Measurements from ENCODE around the gene CST3. TPM values are rescaled to one million over a fixed set of nuclear protein-coding genes. Genes with fewer than 3 reads are reported as not detected.

Gene CST3
- total RNA-seq, 1 donor from 2014 or later = not detected

DNA sequence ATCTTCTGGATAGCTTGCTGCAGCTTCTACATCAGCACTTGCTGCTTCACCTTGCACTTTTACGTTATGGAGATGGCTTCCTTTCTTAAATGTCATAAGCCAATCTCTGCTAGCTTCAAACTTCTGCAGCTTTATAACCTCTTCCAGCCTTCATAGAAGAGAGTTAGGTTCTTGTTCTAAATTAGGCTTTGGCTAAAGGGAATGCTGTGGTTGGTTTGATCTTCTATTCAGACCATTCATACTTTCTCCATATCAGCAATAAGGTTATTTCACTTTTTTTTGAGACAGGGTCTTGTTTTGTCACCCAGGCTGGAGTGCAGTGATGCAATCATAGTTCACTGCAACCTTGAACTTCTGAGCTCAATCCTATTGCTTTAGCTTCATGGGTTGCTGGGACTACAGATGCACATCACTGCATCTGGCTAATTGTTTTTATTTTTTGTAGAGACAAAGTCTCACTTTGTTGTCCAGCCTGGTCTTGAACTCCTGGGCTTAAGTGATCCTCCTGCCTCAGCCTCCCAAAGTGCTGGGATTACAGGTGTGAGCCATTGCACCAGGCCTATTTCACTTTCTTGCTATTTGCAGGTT is 12.2 kb upstream of the CST3 start:
- Mint-ChIP-seq H3K9me3 (no peaks in the 10 kb centered on the region), H3K4me1 (peaks cover 3% of the 10 kb centered on the region), H3K27ac (no peak overlapping the region), H3K36me3 (ENCODE audit: low read depth) (no peaks in the 10 kb centered on the region), H3K4me3 (no peak overlapping the region), H3K27me3 (peaks cover 8% of the 10 kb centered on the region)
- TF ChIP-seq, protein P1, sequence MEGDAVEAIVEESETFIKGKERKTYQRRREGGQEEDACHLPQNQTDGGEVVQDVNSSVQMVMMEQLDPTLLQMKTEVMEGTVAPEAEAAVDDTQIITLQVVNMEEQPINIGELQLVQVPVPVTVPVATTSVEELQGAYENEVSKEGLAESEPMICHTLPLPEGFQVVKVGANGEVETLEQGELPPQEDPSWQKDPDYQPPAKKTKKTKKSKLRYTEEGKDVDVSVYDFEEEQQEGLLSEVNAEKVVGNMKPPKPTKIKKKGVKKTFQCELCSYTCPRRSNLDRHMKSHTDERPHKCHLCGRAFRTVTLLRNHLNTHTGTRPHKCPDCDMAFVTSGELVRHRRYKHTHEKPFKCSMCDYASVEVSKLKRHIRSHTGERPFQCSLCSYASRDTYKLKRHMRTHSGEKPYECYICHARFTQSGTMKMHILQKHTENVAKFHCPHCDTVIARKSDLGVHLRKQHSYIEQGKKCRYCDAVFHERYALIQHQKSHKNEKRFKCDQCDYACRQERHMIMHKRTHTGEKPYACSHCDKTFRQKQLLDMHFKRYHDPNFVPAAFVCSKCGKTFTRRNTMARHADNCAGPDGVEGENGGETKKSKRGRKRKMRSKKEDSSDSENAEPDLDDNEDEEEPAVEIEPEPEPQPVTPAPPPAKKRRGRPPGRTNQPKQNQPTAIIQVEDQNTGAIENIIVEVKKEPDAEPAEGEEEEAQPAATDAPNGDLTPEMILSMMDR (IDR thresholded peaks at IDR 0.05) = no peak
- CTCF ChIA-PET = no interaction called here
- POLR2A ChIA-PET = no interaction called here
- ATAC-seq (ENCODE audit: low read depth) = no peak
- DNase-seq = no peak
- intact Hi-C loops (cut with micrococcal nuclease) = no loop called here

DNA sequence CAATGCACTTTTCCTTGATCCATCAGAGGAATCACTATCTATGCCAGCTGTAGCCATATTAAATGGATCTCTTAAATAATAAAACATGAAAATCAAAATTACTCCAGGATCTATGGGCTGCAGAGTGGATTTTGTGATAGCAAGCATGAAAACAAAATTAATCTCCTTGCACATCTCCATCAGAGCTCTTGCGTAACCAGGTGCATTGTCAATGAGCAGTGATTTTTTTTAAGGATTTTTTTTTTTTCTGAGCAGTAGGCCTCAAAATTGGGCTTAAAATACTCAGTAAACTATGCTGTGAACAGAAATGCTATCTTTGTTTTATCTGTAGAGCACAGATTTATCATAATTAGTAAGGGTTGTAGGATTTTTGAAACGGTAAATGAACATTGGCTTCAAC is 11.5 kb upstream of the CST3 start:
- Mint-ChIP-seq H3K27ac (no peak overlapping the region), H3K36me3 (ENCODE audit: low read depth) (no peaks in the 10 kb centered on the region), H3K4me3 (no peak overlapping the region), H3K9me3 (no peaks in the 10 kb centered on the region), H3K4me1 (no peaks in the 10 kb centered on the region), H3K27me3 (peaks cover 7% of the 10 kb centered on the region)
- ATAC-seq (ENCODE audit: low read depth) = no peak
- ChIA-PET POLR2A (no interaction called here), CTCF (no interaction called here)
- TF ChIP-seq, protein P1 (IDR thresholded peaks at IDR 0.05) = no peak
- no peak for DNase-seq
- intact Hi-C loops (cut with micrococcal nuclease) = no loop called here

DNA sequence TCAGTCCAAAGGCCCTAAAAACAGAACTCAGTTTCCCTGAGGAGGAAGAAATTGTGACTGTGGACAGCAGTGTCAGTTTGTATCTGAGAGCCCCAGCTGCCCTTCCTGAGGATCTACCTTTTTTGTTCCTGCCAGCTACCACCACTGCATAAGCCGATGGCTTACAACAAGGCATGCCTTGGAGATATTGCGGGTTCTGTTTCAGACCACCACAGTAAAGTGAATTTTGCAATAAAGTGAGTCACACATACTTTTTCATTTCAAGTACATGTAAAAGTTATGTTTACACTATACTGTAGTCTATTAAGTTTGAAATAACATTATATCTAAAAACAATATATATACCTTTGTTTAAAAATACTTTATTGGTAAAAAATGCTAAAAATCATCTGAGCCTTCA is 9.6 kb upstream of the CST3 start:
- ChIA-PET CTCF (no interaction called here), POLR2A (no interaction called here)
- H3K27me3 Mint-ChIP-seq = peaks cover 1% of the 10 kb centered on the region
- TF ChIP-seq, protein P1 (IDR thresholded peaks at IDR 0.05) = no peak
- H3K9me3 Mint-ChIP-seq = no peaks in the 10 kb centered on the region
- ATAC-seq (ENCODE audit: low read depth) (no peak), DNase-seq (no peak)
- no peak overlapping the region for H3K27ac Mint-ChIP-seq
- intact Hi-C loops (cut with micrococcal nuclease) = no loop called here
- H3K4me1 Mint-ChIP-seq = peaks cover 2% of the 10 kb centered on the region
- no peaks in the 10 kb centered on the region for H3K36me3 Mint-ChIP-seq (ENCODE audit: low read depth)
- no peak overlapping the region for H3K4me3 Mint-ChIP-seq

DNA sequence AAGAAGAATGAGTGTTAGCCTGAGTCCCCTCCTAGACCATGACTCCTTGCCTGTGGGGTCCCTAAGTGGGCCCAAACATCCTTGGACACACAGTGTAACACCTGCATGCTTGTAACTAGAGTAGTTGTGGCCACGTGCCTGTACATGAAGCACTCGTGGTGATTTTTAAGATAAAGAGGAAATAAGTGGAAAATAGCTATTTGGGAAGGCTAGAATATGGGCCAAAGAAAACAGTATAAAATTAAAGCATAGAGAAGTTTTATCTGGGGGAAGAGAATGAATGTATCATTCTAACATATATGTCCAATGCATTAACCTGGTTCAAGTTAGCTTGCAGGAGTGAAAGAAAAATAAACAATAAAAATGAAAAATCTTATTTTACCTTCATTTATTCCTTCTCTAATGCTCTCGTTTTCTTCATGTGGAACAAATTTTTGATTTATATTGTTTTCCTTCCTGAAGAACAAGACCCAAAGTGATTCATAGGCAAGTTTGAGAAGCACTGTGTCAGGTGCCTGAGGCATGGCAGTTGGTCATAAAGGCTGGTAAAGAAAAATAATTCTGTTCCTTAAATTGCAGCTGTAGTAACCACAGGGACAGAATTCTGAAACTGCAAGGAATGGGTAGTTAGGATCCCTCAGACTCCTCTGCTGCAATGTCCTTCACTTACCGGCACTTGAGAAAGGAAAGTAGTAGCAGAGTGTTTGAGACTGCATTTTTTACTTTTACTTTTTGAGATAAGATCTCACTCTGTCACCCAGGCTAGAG is 8.5 kb upstream of the CST3 start:
- DNase-seq (no peak), ATAC-seq (ENCODE audit: low read depth) (no peak)
- intact Hi-C loops (cut with micrococcal nuclease) = no loop called here
- Mint-ChIP-seq H3K27me3 (peaks cover 1% of the 10 kb centered on the region), H3K4me1 (peaks cover 2% of the 10 kb centered on the region), H3K9me3 (no peaks in the 10 kb centered on the region), H3K4me3 (no peak overlapping the region), H3K36me3 (ENCODE audit: low read depth) (no peaks in the 10 kb centered on the region), H3K27ac (no peak overlapping the region)
- CTCF ChIA-PET = no interaction called here
- POLR2A ChIA-PET = no interaction called here
- TF ChIP-seq, protein P1 (IDR thresholded peaks at IDR 0.05) = no peak

DNA sequence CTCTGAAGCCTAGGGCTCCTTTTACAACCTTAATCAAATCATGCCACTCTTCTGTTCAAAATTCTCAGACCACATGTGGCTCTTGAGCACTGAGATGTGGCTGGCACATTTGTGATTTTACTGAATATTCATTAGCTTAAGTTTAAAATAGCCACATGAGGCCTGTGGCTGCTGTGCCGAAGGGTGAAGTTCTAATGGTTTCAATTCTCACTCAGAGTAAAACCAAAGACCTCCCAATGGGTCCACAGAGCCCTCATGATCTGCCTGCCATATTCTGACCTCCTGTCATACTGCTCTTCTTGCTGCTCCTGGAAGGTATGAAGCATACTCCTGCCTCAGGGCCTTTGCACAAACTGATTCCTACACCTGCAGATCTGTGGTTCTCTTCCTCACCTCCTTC is 7.8 kb upstream of the CST3 start:
- intact Hi-C loops (cut with micrococcal nuclease) = no loop called here
- DNase-seq = no peak
- no peaks in the 10 kb centered on the region for H3K27me3 Mint-ChIP-seq
- TF ChIP-seq, protein P1 (IDR thresholded peaks at IDR 0.05) = no peak
- ATAC-seq (ENCODE audit: low read depth) = no peak
- no peak overlapping the region for H3K4me3 Mint-ChIP-seq
- H3K4me1 Mint-ChIP-seq = peaks cover 2% of the 10 kb centered on the region
- CTCF ChIA-PET = no interaction called here
- no peaks in the 10 kb centered on the region for H3K9me3 Mint-ChIP-seq
- POLR2A ChIA-PET = no interaction called here
- H3K36me3 Mint-ChIP-seq (ENCODE audit: low read depth) = no peaks in the 10 kb centered on the region
- no peak overlapping the region for H3K27ac Mint-ChIP-seq
